ENCODE measurements around the gene AHR.

AHR gene

GRCh38 chr7:17313194-17313593, 14.7 kb downstream of the AHR start:
- H3K36me3 Mint-ChIP-seq (ENCODE audit: low read depth): no peaks in the 10 kb centered on the region
- H3K27me3 Mint-ChIP-seq (ENCODE audit: low read depth): no peaks in the 10 kb centered on the region
- H3K4me1 Mint-ChIP-seq: no peaks in the 10 kb centered on the region
- no peak for TF ChIP-seq CTCF (IDR thresholded peaks at IDR 0.05; ENCODE audit: unreplicated experiment in 3 of 3)
- H3K4me3 Mint-ChIP-seq: no peak overlapping the region
- H3K9me3 Mint-ChIP-seq: no peaks in the 10 kb centered on the region
- no peak overlapping the region for H3K27ac Mint-ChIP-seq

GRCh38 chr7:17315974-17316373, 17.5 kb downstream of the AHR start:
- Mint-ChIP-seq H3K4me3 (no peak overlapping the region), H3K9me3 (no peaks in the 10 kb centered on the region), H3K36me3 (ENCODE audit: low read depth) (no peaks in the 10 kb centered on the region), H3K27ac (no peak overlapping the region), H3K27me3 (ENCODE audit: low read depth) (no peaks in the 10 kb centered on the region), H3K4me1 (no peaks in the 10 kb centered on the region)
- no peak for TF ChIP-seq CTCF (IDR thresholded peaks at IDR 0.05; ENCODE audit: unreplicated experiment in 3 of 3)

GRCh38 chr7:17318146-17318545, 19.7 kb downstream of the AHR start:
- Mint-ChIP-seq H3K36me3 (ENCODE audit: low read depth) (no peaks in the 10 kb centered on the region), H3K4me3 (no peak overlapping the region), H3K27ac (no peak overlapping the region), H3K4me1 (no peaks in the 10 kb centered on the region), H3K27me3 (ENCODE audit: low read depth) (no peaks in the 10 kb centered on the region), H3K9me3 (no peaks in the 10 kb centered on the region)
- no peak for TF ChIP-seq CTCF (IDR thresholded peaks at IDR 0.05; ENCODE audit: unreplicated experiment in 3 of 3)

GRCh38 chr7:17319164-17320101, 21.0 kb downstream of the AHR start:
- no peak overlapping the region for H3K4me3 Mint-ChIP-seq
- no peaks in the 10 kb centered on the region for H3K27me3 Mint-ChIP-seq (ENCODE audit: low read depth)
- H3K9me3 Mint-ChIP-seq: no peaks in the 10 kb centered on the region
- H3K36me3 Mint-ChIP-seq (ENCODE audit: low read depth): no peaks in the 10 kb centered on the region
- TF ChIP-seq CTCF (IDR thresholded peaks at IDR 0.05; ENCODE audit: unreplicated experiment in 3 of 3): no peak
- H3K27ac Mint-ChIP-seq: no peak overlapping the region
- no peaks in the 10 kb centered on the region for H3K4me1 Mint-ChIP-seq

GRCh38 chr7:17320102-17320497, 21.6 kb downstream of the AHR start:
- no peaks in the 10 kb centered on the region for H3K27me3 Mint-ChIP-seq (ENCODE audit: low read depth)
- TF ChIP-seq CTCF (IDR thresholded peaks at IDR 0.05; ENCODE audit: unreplicated experiment in 3 of 3): no peak
- no peaks in the 10 kb centered on the region for H3K36me3 Mint-ChIP-seq (ENCODE audit: low read depth)
- no peak overlapping the region for H3K4me3 Mint-ChIP-seq
- H3K9me3 Mint-ChIP-seq: no peaks in the 10 kb centered on the region
- H3K4me1 Mint-ChIP-seq: no peaks in the 10 kb centered on the region
- H3K27ac Mint-ChIP-seq: no peak overlapping the region

- H3K9me3 Mint-ChIP-seq: no peaks in the 10 kb centered on the region
- no peak overlapping the region for H3K27ac Mint-ChIP-seq
- no peaks in the 10 kb centered on the region for H3K27me3 Mint-ChIP-seq (ENCODE audit: low read depth)
Observed at GRCh38 chr7:17320657-17321056, 22.2 kb downstream of the AHR start.

More at GRCh38 chr7:17320657-17321056, 22.2 kb downstream of the AHR start:
- TF ChIP-seq CTCF (IDR thresholded peaks at IDR 0.05; ENCODE audit: unreplicated experiment in 3 of 3): no peak
- Mint-ChIP-seq H3K4me1 (no peaks in the 10 kb centered on the region), H3K4me3 (no peak overlapping the region), H3K36me3 (ENCODE audit: low read depth) (no peaks in the 10 kb centered on the region)
